GM10248 (cell line): Measurements from ENCODE around the gene DAZ3.
"Not testable (repeated sequence)": the region's sequence is repeated elsewhere in the genome, so short reads cannot be mapped to it uniquely, and the experiment has no call there.

Source experiments
- CTCF ChIA-PET: fragments of 300-600 bp; sonication (Branson Sonifier 250); formaldehyde crosslinking; extraction: SDS; loops from one replicate; lab custom pipeline; 2021; ENCODE audit warnings: antibody characterized with exemption; lab: Yijun Ruan, JAX
- POLR2A ChIA-PET: fragments of 350-650 bp; sonication (Branson Sonifier 250); formaldehyde crosslinking; extraction: SDS; loops from one replicate; lab custom pipeline; 2020; ENCODE audit warnings: antibody characterized with exemption; lab: Yijun Ruan, JAX
- DNase-seq: peaks from one replicate; pipeline ENCODE4 v3.0.0; 2012; ENCODE audit errors: extremely low spot score

DAZ3 gene

GRCh38 chrY:24813293-24813692, at the start of gene DAZ3:
Gene DAZ3 (minus strand): TSS chrY:24813393. CDS start chrY:24813185, 208 bp downstream.
- DNase-seq, CTCF ChIA-PET, POLR2A ChIA-PET: not testable (repeated sequence)

DNA sequence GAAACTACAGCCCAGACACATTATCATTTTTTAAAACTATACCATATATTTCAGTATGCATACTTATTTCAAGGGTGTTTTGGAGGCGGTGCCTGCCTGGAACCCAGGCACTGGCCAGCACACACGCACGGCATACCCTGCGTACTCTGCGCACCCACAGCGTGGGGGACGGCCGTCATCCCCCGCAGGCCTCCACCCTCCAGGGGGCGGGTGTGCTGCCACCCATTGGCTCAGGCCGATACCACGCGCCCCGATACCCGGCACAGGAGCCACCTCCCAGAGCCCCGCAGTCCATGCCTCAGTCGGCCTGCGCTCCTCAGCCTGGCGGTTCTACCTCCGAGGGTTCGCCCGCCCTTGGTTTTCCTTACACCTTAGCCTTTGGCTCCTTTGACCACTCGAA, 20.4 kb upstream of the DAZ3 start, which contains the start of gene DAZ4:
Gene DAZ4 (plus strand): TSS at position 301 of the 400 bp plus-strand sequence. CDS start 208 bp downstream, outside the sequence.
- CTCF ChIA-PET, DNase-seq, POLR2A ChIA-PET: not testable (repeated sequence)

- CTCF ChIA-PET, POLR2A ChIA-PET, DNase-seq: not testable (repeated sequence)
Measured at GRCh38 chrY:24825069-24825468, 11.9 kb upstream of the DAZ3 start.

DNA sequence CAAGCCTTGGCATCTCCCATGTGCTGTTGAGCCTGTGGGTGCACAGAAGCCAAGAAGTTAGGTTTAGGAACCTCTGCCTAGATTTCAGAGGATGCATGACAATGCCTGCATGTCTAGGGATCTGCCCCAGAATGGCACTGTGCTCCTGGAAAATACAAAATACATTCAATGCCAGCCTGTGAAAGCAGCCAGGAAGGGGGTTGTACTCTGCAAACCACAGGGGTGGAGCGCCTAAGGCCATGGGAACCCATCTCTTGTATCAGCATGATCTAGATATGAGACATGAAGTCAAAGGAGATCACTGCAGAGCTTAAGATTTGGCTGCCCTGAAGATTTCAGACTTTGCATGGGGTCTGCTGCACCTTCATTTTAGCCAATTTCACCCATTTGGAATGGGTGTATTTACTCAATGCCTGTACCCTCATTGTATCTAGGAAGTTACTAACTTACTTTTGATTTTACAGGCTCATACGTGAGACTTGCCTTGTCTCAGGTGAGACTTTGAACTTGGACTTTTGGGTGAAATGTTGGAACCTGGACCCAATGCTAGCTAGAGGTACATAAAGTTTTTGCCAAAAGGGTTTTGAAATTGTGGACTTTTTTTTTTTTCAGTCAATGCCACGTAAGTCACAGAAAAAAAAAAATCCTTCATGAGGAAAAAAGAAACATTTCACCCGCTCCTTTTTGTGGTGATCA, 11.1 kb upstream of the DAZ3 start:
- POLR2A ChIA-PET, CTCF ChIA-PET, DNase-seq: not testable (repeated sequence)

DNA sequence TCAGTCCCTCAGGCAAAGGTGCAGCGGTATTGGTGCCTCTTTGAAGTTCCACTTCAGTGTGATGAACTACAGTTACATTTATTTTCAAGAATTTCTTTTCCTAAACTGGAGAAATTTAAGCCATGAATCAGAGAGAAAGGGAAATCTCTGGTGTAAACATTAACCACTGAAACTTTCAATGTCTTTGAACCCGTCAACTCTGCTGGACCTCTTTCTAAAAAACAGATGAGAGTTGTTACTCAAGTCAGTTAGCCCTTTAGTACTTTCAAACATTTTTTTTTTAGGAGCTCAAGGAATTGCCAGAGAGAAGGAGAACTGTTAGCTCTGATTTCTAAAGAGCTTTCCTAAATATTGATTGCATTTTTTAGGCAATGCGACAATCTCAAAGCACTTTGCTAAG, 8.6 kb upstream of the DAZ3 start:
- CTCF ChIA-PET, POLR2A ChIA-PET, DNase-seq: not testable (repeated sequence)
